Measurements from ENCODE around the gene PTPRD.

The PTPRD gene

GRCh38 chr9:8533681-8534080 lies 2079.1 kb downstream of the PTPRD start:
- DNase-seq = no peak

- no peak for DNase-seq
Observed at GRCh38 chr9:8531826-8532415, 2080.9 kb downstream of the PTPRD start.

- DNase-seq = no peak
Observed at GRCh38 chr9:8521112-8521511, 2091.7 kb downstream of the PTPRD start.

- DNase-seq = no peak
Observed at GRCh38 chr9:8515748-8516147, 2097.1 kb downstream of the PTPRD start.

GRCh38 chr9:8514760-8515159 lies 2098.0 kb downstream of the PTPRD start:
- DNase-seq = no peak

GRCh38 chr9:8508671-8509290 lies 2104.0 kb downstream of the PTPRD start:
- DNase-seq = no peak

GRCh38 chr9:8494571-8494970 lies 2118.2 kb downstream of the PTPRD start:
- DNase-seq = no peak

GRCh38 chr9:8492679-8493078 lies 2120.1 kb downstream of the PTPRD start:
- no peak for DNase-seq

- DNase-seq = no peak
Observed at GRCh38 chr9:8492024-8492423, 2120.8 kb downstream of the PTPRD start.

- no peak for DNase-seq
Observed at GRCh38 chr9:8491563-8491962, 2121.2 kb downstream of the PTPRD start.

GRCh38 chr9:8489835-8490234 lies 2123.0 kb downstream of the PTPRD start:
- DNase-seq = no peak

GRCh38 chr9:8486095-8486494 lies 2126.7 kb downstream of the PTPRD start:
- DNase-seq = no peak

GRCh38 chr9:8484597-8485191 lies 2128.1 kb downstream of the PTPRD start:
- no peak for DNase-seq

- DNase-seq = no peak
Observed at GRCh38 chr9:8477450-8477849, 2135.4 kb downstream of the PTPRD start.

GRCh38 chr9:8474937-8475336 lies 2137.9 kb downstream of the PTPRD start:
- DNase-seq = no peak

- DNase-seq = no peak
Observed at GRCh38 chr9:8473244-8474020, 2139.4 kb downstream of the PTPRD start.

- no peak for DNase-seq
Observed at GRCh38 chr9:8468045-8468637, 2144.7 kb downstream of the PTPRD start.

GRCh38 chr9:8457816-8458215 lies 2155.0 kb downstream of the PTPRD start:
- no peak for DNase-seq

GRCh38 chr9:8457055-8457454 lies 2155.7 kb downstream of the PTPRD start:
- DNase-seq = no peak

GRCh38 chr9:8456344-8456743 lies 2156.5 kb downstream of the PTPRD start:
- no peak for DNase-seq

- DNase-seq = no peak
Observed at GRCh38 chr9:8450810-8451545, 2161.8 kb downstream of the PTPRD start.

- DNase-seq = no peak
Observed at GRCh38 chr9:8448226-8448625, 2164.6 kb downstream of the PTPRD start.

- DNase-seq = no peak
Observed at GRCh38 chr9:8447601-8448000, 2165.2 kb downstream of the PTPRD start.

Data from NCI-H510A (cell line).